ENCODE data around the gene VPS4A.

VPS4A gene

GRCh38 chr16:69307856-69308255 is 3.3 kb upstream of the VPS4A start:
- DNase-seq = no peak

- DNase-seq = no peak
These were observed 1.8 kb upstream of the VPS4A start for GRCh38 chr16:69309316-69309715.

GRCh38 chr16:69311533-69312387 is 610 bp downstream of the VPS4A start:
- no peak for DNase-seq

- DNase-seq = no peak
These were observed 2.3 kb downstream of the VPS4A start for GRCh38 chr16:69313469-69313868.

- no peak for DNase-seq
These were observed 3.4 kb downstream of the VPS4A start for GRCh38 chr16:69314534-69314933.

GRCh38 chr16:69315486-69316311 is 4.5 kb downstream of the VPS4A start:
- DNase-seq = no peak

- DNase-seq = no peak
These were observed 5.5 kb downstream of the VPS4A start for GRCh38 chr16:69316595-69317034.

GRCh38 chr16:69318177-69318910 is 7.2 kb downstream of the VPS4A start:
- DNase-seq = no peak

- DNase-seq = no peak
These were observed 7.8 kb downstream of the VPS4A start for GRCh38 chr16:69318911-69319289.

GRCh38 chr16:69319381-69319780 is 8.2 kb downstream of the VPS4A start:
- no peak for DNase-seq

- DNase-seq = no peak
These were observed 8.9 kb downstream of the VPS4A start for GRCh38 chr16:69319826-69320739.

GRCh38 chr16:69320740-69321073 is 9.6 kb downstream of the VPS4A start:
- no peak for DNase-seq

- no peak for DNase-seq
These were observed 9.9 kb downstream of the VPS4A start for GRCh38 chr16:69321080-69321479.

- DNase-seq = no peak
These were observed 11.2 kb downstream of the VPS4A start for GRCh38 chr16:69322343-69322742.

- DNase-seq = no peak
These were observed 12.3 kb downstream of the VPS4A start for GRCh38 chr16:69323415-69323814.

- DNase-seq = no peak
These were observed 12.9 kb downstream of the VPS4A start for GRCh38 chr16:69324013-69324531.

GRCh38 chr16:69324585-69325253 is 13.6 kb downstream of the VPS4A start:
- no peak for DNase-seq

GRCh38 chr16:69325784-69326171 is 14.6 kb downstream of the VPS4A start:
- no peak for DNase-seq

- no peak for DNase-seq
These were observed 15.2 kb downstream of the VPS4A start for GRCh38 chr16:69326172-69326873.

GRCh38 chr16:69327585-69328310 is 16.6 kb downstream of the VPS4A start:
- no peak for DNase-seq
